OCI-LY1 (cell line): ENCODE measurements around the gene EPB41L2.

Source experiments
- H2AFZ ChIP-seq: fragments of 200-600 bp; sonication (generic), shearing (Covaris generic); 2 replicates; pipeline ENCODE4 v1.6.0; 2014; ENCODE audit warnings: antibody characterized with exemption, mild to moderate bottlenecking, low read length
- H3F3A ChIP-seq: fragments of 200-600 bp; sonication (generic), shearing (Covaris generic); 2 replicates; pipeline ENCODE4 v1.6.0; 2014; ENCODE audit warnings: mild to moderate bottlenecking, antibody characterized with exemption, low read length, moderate library complexity; ENCODE audit not compliant: insufficient read depth
- H3K27ac ChIP-seq: fragments of 200-600 bp; sonication (generic); 2 replicates; pipeline ENCODE4 v1.5.1; 2014; ENCODE audit warnings: low read length, mixed run types, mild to moderate bottlenecking, low read depth; ENCODE audit not compliant: poor library complexity, severe bottlenecking
- H3K27me3 ChIP-seq: fragments of 200-600 bp; sonication (generic); 2 replicates; pipeline ENCODE4 v1.6.0; 2014; ENCODE audit warnings: antibody characterized with exemption, mild to moderate bottlenecking, low read length, moderate library complexity; ENCODE audit not compliant: insufficient read depth
- H3K36me3 ChIP-seq: fragments of 200-600 bp; sonication (generic); 2 replicates; pipeline ENCODE4 v1.6.1; 2014; ENCODE audit warnings: mild to moderate bottlenecking, antibody characterized with exemption, low read length, moderate library complexity, mixed read lengths; ENCODE audit not compliant: insufficient read depth
- H3K4me1 ChIP-seq: fragments of 200-600 bp; sonication (generic); 2 replicates; pipeline ENCODE4 v1.5.1; 2014; ENCODE audit warnings: mild to moderate bottlenecking, low read length, moderate library complexity; ENCODE audit not compliant: insufficient read depth, severe bottlenecking
- H3K4me2 ChIP-seq: fragments of 200-600 bp; sonication (generic), shearing (Covaris generic); 2 replicates; pipeline ENCODE4 v1.6.1; 2014; ENCODE audit warnings: low read length
- H3K4me3 ChIP-seq: fragments of 200-600 bp; sonication (generic); 2 replicates; pipeline ENCODE4 v1.5.1; 2014; ENCODE audit warnings: low read length, low read depth, mild to moderate bottlenecking, mixed read lengths; ENCODE audit not compliant: poor library complexity, severe bottlenecking
- H3K79me2 ChIP-seq: fragments of 200-600 bp; shearing (Covaris generic); 2 replicates; pipeline ENCODE4 v1.6.1; 2016; ENCODE audit warnings: mixed run types, low read length, mixed read lengths; ENCODE audit not compliant: insufficient read depth
- H3K9ac ChIP-seq: fragments of 200-600 bp; sonication (generic), shearing (Covaris generic); 2 replicates; pipeline ENCODE4 v1.6.1; 2014; ENCODE audit warnings: mild to moderate bottlenecking, low read length, mixed read lengths
- H3K9me2 ChIP-seq: fragments of 200-600 bp; sonication (generic), shearing (Covaris generic); 2 replicates; pipeline ENCODE4 v1.6.1; 2014; ENCODE audit warnings: low read depth, mild to moderate bottlenecking, low read length, mixed read lengths
- H3K9me3 ChIP-seq: fragments of 200-600 bp; shearing (Covaris generic); 2 replicates; pipeline ENCODE4 v1.6.1; 2014; ENCODE audit warnings: low read length, mixed read lengths
- H4K20me1 ChIP-seq: fragments of 200-600 bp; sonication (generic), shearing (Covaris generic); 2 replicates; pipeline ENCODE4 v1.6.0; 2016; ENCODE audit warnings: mild to moderate bottlenecking, low read length; ENCODE audit not compliant: insufficient read depth
- EZH2 ChIP-seq: fragments of 200-600 bp; sonication (generic), shearing (Covaris generic); IDR thresholded peaks from 2 replicates; pipeline ENCODE4 v1.8.0; 2017; ENCODE audit warnings: borderline replicate concordance, mixed run types, mild to moderate bottlenecking, antibody characterized with exemption, low read length, moderate library complexity, mixed read lengths
- TF ChIP-seq, protein P1 (sequence below): fragments of 200-600 bp; sonication (generic), shearing (Covaris generic); IDR thresholded peaks from 2 replicates; pipeline ENCODE4 v1.5.1; 2017; ENCODE audit warnings: mild to moderate bottlenecking, antibody characterized with exemption, low read length, moderate library complexity, mixed read lengths

Gene EPB41L2

DNA sequence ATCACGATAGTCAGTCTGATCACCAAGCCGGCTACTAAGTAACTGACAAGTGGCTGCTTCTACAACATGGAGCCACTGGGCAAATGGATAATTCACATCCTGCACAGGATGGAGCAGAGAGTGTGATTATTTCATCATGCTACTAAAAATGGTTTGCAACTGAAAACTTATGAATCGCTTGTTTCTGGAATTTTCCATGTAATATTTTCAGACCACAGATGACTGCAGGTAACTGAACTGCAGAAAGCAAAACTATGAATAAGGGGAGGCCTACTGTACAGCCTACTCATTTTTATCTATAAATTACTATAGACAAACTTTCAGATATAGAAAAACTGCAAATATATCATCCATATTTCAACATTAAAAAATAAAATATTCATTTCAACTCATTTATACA, 91.5 kb downstream of the EPB41L2 start:
- Histone ChIP-seq H3K4me1 (no peaks in the 10 kb centered on the region), H2AFZ (no peak overlapping the region), H3F3A (no peaks in the 10 kb centered on the region), H3K27me3 (no peaks in the 10 kb centered on the region), H3K9me2 (no peaks in the 10 kb centered on the region), H3K79me2 (no peaks in the 10 kb centered on the region), H3K4me2 (no peak overlapping the region), H3K9ac (no peak overlapping the region), H3K36me3 (no peaks in the 10 kb centered on the region), H4K20me1 (no peaks in the 10 kb centered on the region), H3K27ac (no peak overlapping the region), H3K9me3 (no peaks in the 10 kb centered on the region), H3K4me3 (no peak overlapping the region)
- TF ChIP-seq, protein P1, sequence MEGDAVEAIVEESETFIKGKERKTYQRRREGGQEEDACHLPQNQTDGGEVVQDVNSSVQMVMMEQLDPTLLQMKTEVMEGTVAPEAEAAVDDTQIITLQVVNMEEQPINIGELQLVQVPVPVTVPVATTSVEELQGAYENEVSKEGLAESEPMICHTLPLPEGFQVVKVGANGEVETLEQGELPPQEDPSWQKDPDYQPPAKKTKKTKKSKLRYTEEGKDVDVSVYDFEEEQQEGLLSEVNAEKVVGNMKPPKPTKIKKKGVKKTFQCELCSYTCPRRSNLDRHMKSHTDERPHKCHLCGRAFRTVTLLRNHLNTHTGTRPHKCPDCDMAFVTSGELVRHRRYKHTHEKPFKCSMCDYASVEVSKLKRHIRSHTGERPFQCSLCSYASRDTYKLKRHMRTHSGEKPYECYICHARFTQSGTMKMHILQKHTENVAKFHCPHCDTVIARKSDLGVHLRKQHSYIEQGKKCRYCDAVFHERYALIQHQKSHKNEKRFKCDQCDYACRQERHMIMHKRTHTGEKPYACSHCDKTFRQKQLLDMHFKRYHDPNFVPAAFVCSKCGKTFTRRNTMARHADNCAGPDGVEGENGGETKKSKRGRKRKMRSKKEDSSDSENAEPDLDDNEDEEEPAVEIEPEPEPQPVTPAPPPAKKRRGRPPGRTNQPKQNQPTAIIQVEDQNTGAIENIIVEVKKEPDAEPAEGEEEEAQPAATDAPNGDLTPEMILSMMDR = no peak
- TF ChIP-seq EZH2 = no peak

DNA sequence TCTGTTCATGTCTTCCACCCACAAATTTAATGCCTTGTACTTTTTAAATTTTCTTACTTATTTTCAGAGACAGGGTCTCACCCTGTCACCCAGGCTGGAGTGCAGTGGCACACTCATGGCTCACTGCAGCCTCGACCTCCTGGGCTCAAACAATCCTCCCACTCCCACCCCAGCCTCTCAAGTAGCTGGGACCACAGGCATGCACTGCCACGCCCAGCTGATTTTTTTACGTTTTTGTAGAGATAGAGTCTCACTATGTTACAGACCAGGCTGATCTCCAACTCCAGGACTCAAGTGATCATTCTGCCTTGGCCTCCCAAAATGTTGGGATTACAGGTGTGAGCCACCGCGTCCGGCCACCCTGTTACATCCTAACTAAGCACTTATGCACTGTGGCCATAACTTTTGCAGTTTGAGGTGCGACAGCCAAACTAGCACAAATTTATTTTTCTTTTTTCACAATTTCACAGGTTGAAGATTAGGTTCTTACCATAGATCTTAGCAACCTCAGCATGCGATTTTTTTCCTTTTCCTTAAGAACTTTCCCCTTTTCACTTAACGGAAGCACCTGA, 92.1 kb downstream of the EPB41L2 start:
- no peak overlapping the region for H3K4me2 ChIP-seq
- H3F3A ChIP-seq = no peaks in the 10 kb centered on the region
- H3K79me2 ChIP-seq = no peaks in the 10 kb centered on the region
- H3K9me3 ChIP-seq = no peaks in the 10 kb centered on the region
- H3K4me1 ChIP-seq = no peaks in the 10 kb centered on the region
- H3K36me3 ChIP-seq = no peaks in the 10 kb centered on the region
- H3K4me3 ChIP-seq = no peak overlapping the region
- H4K20me1 ChIP-seq = no peaks in the 10 kb centered on the region
- no peaks in the 10 kb centered on the region for H3K27me3 ChIP-seq
- no peak overlapping the region for H2AFZ ChIP-seq
- H3K27ac ChIP-seq = no peak overlapping the region
- TF ChIP-seq, protein P1 = no peak
- no peak for TF ChIP-seq EZH2
- no peak overlapping the region for H3K9ac ChIP-seq
- H3K9me2 ChIP-seq = no peaks in the 10 kb centered on the region

DNA sequence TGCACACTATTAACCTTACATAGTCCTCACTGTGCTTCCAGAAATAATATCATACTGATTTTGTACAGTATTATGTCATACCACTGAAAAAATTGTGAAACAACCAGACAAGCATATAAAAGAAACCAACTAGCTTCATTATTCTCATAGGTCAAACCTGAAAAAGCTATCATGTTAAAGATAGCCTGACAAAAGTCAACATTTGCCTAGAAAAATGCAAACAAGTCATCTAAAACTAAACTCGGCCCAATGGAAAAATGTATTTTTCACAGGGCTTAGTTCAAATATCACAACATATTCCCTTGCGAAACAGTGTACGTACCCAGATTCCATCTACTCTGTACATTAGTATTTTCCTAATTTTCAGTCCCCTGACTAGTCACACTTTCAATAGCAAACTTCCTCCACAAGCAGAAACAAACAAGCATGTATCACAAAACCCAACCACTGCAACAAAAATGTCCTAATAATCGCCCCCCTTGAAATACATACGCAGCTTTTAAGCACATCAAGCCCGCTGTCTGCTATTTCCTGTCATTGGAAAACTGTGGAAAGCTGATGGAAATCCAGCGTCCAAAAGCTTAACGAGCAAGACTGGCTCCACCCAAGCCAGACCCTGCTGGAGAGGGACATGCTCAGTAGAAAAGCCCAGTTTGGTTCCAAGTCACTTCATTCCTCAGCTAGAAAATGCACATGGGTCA, 93.1 kb downstream of the EPB41L2 start:
- H3K4me3 ChIP-seq = no peak overlapping the region
- no peaks in the 10 kb centered on the region for H3K79me2 ChIP-seq
- TF ChIP-seq, protein P1 = no peak
- no peak for TF ChIP-seq EZH2
- no peaks in the 10 kb centered on the region for H3K4me1 ChIP-seq
- H3K27ac ChIP-seq = no peak overlapping the region
- no peak overlapping the region for H2AFZ ChIP-seq
- no peak overlapping the region for H3K9ac ChIP-seq
- H3K9me2 ChIP-seq = no peaks in the 10 kb centered on the region
- H4K20me1 ChIP-seq = no peaks in the 10 kb centered on the region
- no peaks in the 10 kb centered on the region for H3F3A ChIP-seq
- no peaks in the 10 kb centered on the region for H3K27me3 ChIP-seq
- H3K9me3 ChIP-seq = no peaks in the 10 kb centered on the region
- no peaks in the 10 kb centered on the region for H3K36me3 ChIP-seq
- H3K4me2 ChIP-seq = no peak overlapping the region
